ENCODE measurements around the gene KLK6.

Gene KLK6

GRCh38 chr19:50952910-50953309 is 16.5 kb downstream of the KLK6 start, which contains the start of gene KLK5:
TSS of gene KLK5 (minus strand) at chr19:50953038. CDS start at chr19:50952657, 381 bp downstream.
- DNase-seq (ENCODE audit: low read depth): no peak

- no peak for DNase-seq (ENCODE audit: low read depth)
These were observed 19.5 kb downstream of the KLK6 start for GRCh38 chr19:50949861-50950260.

DNA sequence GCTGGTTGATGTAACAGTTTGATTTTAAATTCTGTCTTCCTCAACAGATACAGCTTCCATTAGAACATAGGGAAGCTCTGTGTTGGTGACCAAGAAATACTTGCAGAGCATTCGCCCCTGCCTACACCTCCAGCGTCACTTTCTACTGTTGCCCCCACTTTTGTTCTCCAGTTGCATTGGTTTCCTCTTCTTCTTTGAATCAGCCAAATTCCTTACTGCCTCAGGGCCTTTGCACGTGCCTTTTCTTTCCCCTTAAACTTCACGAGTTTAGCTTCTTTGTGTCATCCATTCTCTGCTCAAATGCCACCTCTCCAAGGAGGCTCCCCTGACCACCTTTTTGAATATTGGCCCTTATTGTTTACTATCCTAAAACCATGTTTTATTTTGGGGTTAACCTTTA is 22.3 kb downstream of the KLK6 start:
- no peak for DNase-seq (ENCODE audit: low read depth)

DNA sequence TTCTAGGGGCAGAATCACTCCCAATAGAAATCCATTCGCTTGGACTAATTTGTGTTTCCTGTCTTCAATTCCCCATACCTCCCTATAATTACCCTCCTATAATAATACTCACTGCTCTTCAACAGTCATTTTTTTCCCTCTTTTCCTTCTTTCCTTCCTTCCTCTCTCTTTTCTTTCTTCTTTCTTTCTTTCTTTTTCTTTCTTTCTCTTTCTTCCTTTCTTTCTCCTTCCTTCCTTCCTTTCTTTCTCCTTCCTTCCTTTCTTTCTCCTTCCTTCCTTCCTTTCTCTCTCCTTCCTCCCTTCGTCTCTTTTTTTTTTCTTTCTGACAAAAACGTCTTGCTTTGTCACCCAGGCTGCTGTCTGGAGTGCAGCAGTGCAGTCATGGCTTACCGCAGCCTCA is 24.6 kb downstream of the KLK6 start:
- DNase-seq (ENCODE audit: low read depth): no peak

DNA sequence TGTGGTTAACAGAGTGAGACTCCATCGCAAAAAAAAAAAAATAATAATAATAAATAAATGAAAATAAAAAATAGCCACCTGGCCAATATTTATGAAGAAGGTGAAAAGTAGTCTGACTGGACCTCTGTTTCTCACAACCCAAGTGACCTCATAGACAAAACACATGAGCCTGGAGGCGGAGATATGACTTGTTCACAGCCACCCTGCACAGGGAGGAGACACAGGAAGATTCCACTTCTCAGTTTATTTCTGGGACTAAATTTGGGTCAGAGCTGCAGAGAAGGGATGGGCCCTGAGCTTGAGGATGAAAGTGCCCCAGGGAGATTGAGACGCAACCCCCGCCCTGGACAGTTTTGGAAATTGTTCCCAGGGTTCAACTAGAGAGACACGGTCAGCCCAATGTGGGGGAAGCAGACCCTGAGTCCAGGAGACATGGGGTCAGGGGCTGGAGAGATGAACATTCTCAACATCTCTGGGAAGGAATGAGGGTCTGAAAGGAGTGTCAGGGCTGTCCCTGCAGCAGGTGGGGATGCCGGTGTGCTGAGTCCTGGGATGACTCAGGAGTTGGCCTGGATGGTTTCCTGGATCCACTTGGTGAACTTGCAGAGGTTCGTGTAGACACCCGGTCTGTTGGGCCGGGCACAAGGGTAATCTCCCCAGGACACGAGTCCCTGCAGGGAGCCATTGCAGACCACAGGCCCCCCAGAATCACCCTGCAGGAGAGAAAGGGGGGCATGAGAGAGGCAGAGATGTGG is 26.1 kb downstream of the KLK6 start:
- DNase-seq (ENCODE audit: low read depth): no peak

- no peak for DNase-seq (ENCODE audit: low read depth)
These were observed 29.8 kb downstream of the KLK6 start for GRCh38 chr19:50939596-50939995.

DNA sequence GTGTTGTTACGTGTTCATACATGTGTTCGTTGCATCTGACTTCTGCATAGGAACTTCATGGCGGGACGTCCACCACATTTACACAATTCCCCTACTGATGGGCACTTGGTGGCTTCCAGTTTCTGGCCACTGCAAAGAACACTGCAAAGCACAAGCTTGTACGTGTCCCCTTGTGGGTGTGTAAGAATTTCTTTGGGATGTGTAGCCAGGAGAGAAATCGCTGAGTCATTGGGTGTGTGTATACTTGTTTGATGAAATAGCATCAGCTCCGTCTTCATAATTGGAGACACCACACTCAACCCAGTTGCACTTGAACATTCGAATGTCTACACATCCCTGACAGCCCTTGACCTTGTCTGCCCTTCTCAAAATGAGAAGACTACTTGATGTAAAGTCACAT is 35.8 kb downstream of the KLK6 start:
- peak; percentile 12 for DNase-seq (ENCODE audit: low read depth)

DNA sequence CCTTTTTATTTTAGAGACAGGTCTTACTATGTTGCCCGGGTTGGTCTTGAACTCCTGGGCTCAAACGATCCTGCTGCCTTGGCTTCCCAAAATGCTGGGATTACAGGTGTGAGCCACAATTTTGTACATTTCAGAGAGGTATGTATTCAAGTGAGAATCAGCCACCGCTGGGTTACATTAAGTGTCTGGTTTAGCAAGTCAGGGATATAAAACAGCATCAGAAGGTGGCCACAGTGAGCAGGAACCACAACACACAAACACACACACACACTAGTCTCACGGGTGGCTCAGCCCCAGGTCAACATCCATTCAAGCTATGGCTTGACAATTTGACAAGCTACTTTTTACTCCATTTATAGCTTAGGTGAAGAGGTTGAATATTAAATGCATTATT is 36.7 kb downstream of the KLK6 start:
- DNase-seq (ENCODE audit: low read depth): no peak

- no peak for DNase-seq (ENCODE audit: low read depth)
These were observed 37.2 kb downstream of the KLK6 start for GRCh38 chr19:50932018-50932689.

DNA sequence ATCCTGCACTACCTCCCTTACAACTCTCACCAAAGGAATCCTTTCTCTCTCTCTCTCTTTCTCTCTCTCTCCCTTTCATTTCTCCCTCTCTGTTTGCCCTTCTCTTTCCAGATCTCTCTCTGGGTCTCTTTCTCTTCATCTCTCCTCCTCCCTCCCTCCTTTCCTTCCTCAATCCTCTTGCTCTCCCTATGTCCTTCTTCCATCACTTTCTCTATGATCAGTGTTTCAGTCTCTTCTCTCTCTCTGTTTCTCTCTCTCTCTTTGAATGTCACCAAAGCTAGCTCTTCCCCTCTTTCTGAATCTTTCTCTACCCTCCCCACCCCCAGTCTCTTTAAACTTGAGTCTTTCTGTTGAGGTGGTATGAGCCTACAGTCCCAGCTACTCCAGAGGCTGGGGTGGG is 38.4 kb downstream of the KLK6 start:
- DNase-seq (ENCODE audit: low read depth): no peak

- no peak for DNase-seq (ENCODE audit: low read depth)
These were observed 40.6 kb downstream of the KLK6 start for GRCh38 chr19:50928831-50929230.

DNA sequence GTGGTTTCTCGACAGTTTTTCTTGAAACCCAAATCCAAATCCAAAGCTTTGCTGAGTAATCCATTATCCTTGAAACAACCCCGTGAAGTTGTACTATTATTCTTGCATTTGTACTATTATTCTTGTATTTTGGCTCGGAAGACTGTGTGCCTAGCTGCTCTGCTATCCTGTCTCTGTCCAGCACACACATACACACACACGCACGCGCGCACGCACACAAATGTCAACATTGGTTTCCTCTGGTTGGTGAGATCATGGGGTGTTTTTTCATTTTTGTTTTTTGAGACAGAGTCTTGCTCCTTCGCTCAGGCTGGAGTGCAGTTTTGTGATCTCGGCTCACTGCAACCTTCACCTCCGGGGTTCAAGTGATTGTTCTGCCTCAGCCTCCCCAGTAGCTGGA is 43.2 kb downstream of the KLK6 start:
- DNase-seq (ENCODE audit: low read depth): no peak

GRCh38 chr19:50925734-50926133 is 43.7 kb downstream of the KLK6 start:
- DNase-seq (ENCODE audit: low read depth): no peak

DNA sequence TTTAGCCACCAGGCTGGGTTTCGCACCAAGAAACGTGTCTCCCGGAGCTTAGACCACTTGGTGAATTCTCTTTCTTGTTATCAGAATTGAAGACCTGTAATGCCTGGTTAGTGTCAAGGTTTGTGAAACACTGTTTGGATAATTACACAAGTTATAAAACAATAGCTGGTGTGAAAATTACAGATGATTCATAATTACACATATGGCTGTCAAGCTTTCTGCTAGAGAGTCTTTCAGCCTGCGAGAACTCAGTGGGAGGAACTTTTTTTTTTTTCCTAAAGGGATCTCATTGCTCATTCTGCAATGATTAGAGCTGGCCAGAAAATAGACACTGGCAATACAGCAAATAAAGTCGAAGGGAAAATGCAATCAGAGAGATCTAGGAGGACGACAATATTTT is 44.8 kb downstream of the KLK6 start:
- DNase-seq (ENCODE audit: low read depth): no peak

GRCh38 chr19:50922317-50922853 is 47.0 kb downstream of the KLK6 start:
- peak; percentile 57 for DNase-seq (ENCODE audit: low read depth)

DNA sequence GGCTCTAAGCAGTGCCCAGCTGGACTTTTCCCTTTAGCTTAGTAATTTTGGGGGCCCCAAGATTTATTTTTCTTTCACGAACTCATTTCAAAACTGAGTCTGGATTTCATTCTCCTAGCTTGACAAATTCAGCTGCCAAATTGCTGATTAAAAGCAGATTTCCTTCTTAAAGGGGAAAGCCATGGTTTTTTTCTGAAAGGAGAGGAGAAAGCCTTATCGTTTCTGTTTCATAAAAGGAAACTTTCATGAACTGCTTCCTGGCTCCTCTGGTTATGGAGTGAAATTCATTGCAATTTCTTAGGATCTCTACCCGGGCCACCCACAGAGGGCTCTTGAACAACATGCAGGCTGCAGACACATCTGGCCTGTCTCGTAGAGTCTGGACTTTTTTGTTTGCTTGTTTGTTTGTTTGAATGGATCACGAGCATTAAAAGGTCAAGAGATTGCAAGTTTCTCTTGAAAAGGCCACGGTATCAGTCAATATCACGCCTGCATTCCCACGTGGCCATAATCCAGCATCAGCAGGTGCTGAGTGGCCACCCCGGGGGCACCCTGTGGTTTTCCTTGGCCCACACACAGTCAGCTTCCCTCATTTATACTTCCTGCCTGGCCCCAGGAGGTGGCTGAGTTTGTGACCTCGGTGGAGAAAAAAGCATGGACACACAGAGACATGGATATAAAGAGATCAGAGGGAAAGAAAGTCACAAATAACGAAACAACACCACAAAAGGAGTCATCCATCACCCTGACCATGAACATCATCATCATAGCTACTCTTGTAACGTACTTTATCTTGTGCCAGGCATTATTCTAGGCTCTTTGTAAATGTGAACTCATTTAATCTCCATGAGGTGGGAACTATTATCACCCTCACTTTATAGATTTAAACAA is 47.7 kb downstream of the KLK6 start:
- DNase-seq (ENCODE audit: low read depth): no peak

GRCh38 chr19:50916069-50916468 is 53.3 kb downstream of the KLK6 start:
- DNase-seq (ENCODE audit: low read depth): no peak

- no peak for DNase-seq (ENCODE audit: low read depth)
These were observed 56.4 kb downstream of the KLK6 start for GRCh38 chr19:50912727-50913716.

- no peak for DNase-seq (ENCODE audit: low read depth)
These were observed 57.2 kb downstream of the KLK6 start for GRCh38 chr19:50912102-50912599.

GRCh38 chr19:50911206-50912101 is 57.9 kb downstream of the KLK6 start, which contains the start of gene KLK4:
TSS of gene KLK4 (minus strand) at chr19:50911395. CDS start at chr19:50910738, 657 bp downstream.
- no peak for DNase-seq (ENCODE audit: low read depth)
